HuH-7 (cell line): ENCODE measurements around the gene NHP2.
"Not testable (repeated sequence)": the region's sequence is repeated elsewhere in the genome, so short reads cannot be mapped to it uniquely, and the experiment has no call there.

Source experiments
- DNase-seq: peaks from one replicate; pipeline ENCODE4 v3.0.0; 2011; ENCODE audit warnings: low spot score

The NHP2 gene

DNA sequence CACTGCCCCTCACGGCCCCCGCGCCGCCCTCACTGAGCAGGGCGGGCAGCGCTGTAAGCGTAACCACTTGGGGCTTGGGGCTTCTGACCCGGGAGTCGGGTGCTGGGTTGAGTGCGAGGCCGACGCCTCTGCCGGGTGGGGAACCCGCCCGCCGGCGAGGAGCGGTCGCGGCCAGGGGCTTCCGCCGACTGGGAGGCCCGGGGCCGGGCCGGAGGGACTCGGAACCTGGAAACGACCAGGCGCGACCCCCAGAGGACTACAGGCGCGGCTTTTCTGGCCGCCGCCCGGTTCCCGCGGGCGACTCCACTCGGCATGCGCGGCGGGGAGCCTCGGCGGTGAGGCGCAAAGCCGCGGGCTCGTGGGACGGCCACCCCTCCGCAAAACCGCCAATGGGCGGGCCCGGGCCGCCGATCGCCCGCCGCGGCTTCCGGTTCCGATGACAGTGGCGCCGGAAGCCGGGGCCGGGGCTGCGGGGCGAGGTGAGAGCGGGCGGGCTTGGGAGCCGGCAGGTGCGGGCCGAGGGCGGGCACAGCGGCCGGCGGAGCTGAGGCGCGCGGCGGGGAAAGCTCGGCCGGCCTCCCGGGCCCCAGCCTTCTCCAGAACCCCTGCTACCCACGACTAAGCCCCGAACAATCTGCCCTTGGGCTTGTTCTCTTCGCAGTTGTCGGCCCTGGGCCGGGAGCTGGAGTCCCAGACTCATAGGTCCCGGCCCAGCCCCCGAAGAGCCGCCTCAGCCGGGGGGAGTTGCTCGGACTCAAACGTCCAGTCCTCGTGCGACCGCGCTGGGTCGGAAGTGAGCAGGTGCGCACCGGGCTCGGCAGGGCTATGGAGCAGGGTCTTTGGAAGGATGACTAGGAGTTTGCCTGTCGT is 22.9 kb downstream of the NHP2 start, which contains the start of gene RMND5B:
Gene RMND5B, plus strand, starts transcription at position 439 of the 870 bp plus-strand sequence. CDS start 7,106 bp downstream, outside the sequence.
- DNase-seq: peak; percentile 90

DNA sequence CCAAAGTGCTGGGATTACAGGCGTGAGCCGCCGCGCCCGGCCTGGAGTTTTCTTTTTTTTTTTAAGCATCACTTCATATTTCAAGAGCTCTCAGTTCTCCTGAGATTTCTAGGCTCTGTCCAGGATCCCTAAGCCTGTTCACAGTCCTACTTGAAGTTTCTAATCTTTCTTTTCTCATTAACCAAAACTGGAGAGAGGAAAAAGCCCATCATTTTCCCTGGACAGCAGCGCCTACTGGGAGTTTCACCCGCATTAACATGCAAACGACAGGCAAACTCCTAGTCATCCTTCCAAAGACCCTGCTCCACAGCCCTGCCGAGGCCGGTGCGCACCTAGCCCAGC is 23.5 kb downstream of the NHP2 start:
- not testable (repeated sequence) for DNase-seq

DNA sequence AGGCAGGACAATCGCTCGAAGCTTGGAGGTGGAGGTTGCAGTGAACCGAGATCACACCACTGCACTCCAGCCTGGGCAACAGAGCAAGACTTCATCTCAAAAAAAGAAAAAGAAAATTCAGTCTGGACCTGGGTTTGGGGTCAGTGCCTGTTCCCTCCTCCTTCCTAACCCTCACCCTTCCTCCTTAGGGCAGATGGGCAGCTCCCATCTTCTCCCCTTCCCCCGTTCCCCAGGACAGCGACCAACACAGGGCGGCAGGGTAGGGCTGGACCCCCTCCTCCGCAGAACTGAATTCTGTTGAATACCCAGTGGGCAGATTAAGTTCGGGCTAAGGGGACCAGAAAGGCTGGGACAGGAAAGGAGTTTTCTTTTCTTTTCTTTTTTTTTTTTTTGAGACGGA is 24.4 kb downstream of the NHP2 start:
- DNase-seq: no peak

DNA sequence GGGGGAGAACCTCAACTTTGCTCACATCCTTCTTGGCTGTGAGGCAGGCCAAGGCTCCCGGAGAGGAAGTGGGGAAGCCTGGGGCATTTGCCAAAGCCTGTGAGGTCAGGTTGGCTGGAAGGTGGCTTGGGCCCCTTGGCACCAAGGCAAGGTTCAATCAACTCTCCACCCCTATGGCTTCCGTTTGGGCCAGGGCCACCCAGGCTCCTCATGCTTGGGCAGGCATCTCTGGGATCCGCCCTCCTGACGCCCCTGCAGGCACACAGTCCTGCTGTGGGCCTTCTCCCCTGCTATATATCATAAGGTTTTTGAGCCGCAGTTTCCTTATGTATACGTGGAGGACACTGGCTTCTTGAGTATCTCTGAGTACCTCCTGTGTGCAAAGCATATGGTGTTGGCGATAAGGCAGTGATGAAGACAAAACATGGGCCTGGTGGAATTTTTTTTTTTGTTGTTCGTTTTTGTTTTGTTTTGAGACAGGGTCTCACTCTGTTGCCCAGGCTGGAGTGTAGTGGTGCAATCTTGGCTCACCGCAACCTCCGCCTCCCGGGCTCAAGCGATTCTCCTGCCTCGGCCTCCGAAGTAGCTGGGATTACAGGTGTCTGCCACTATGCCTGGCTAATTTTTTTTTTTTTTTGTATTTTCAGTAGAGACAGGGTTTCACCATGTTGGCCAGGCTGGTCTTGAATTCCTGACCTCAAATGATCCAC is 26.2 kb downstream of the NHP2 start:
- not testable (repeated sequence) for DNase-seq

DNA sequence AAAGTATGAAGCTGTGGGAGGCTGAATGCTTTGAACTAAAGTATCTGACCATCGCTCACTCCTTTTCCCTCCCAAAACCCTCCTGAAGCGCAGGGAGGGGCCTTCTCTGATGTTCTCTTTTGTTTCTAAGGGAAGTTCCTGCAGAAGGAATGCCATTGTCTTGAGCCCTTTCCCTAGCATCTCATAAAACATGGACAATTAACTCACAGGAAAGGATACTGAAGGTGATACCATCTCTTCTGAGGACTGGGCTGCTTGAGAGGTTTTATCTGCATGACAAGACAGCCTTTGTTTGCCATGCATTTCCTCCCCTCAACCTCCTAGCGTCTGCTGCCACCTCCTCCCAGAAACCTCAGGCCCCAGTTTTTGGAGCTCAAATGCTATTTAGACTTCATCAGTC is 27.1 kb downstream of the NHP2 start:
- DNase-seq: no peak

DNA sequence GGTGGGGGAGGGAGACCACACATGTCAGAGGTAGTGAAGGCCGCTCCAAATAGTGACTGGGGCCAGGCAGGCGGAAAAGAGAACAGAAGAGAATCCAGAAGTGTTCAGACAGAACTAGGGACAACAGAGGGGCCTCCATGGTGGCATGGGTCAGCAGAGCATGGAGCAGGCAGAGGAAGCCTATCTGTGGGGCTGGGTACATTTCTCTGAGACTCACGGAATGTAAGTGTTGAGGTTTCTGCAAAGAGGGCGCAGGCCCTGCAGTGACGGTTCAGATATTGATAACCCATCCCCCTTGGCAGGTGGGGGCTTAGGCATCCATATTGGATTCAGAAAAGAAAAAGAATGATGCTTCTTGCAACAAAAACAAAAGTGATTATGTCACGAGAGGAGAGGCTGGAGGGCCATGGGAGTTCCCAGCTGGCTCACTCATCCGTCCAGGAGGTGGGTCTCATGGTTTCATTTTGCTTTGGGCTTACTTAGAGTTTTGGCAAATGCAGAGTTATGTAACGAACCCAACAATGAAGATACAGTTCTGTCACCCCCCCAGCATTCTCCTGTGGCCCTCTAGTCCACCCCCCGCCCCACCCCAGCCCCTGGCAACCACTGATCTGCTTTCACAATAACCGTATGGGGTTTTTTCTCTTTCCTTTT is 28.3 kb downstream of the NHP2 start:
- no peak for DNase-seq

DNA sequence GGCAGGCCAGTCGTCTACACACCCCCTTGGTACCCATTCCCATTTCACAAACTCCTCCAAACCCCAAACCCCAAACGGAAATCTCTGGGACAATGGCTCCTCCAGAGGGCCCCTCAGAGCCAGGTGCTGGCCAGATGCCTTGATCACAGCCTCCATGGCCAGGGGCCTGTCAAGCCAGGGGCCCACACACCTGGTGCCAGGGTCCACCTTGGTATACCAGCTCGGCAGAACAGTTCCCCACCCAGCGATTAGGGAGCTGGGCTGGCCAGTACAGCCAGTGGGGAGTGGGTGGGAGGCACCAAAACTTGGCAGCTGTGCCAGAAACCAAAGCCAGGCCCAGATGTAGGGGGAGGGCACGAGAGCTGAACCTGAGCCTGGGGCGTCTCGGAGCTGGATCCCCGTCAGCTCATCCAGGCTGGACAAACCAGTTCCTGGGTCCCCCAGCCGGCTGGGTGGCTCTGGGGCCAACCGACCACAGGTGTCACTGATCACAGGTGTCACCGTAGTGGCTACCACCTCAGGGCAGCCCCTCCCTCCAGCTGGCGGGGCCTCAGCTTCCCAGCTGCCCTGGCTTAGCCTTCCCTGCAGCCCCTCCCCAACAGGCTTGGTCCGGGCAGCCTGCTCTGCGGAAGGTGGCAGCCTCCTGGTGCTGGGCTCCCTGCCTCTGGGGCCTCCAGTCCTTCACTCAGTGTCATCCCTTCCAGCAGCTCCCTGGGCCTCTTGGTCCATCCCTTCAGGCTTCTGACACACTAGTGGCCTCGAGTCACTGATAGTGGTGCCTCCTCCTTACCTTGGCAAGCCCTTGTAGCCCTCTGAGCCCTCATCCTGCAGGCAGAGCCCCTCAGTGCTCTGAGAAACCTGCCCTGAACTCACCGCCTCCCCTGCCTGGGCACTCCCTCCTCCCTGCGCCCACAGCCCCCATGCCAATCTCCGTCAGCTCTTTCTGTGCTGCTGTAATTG is 29.4 kb downstream of the NHP2 start:
- DNase-seq: no peak

DNA sequence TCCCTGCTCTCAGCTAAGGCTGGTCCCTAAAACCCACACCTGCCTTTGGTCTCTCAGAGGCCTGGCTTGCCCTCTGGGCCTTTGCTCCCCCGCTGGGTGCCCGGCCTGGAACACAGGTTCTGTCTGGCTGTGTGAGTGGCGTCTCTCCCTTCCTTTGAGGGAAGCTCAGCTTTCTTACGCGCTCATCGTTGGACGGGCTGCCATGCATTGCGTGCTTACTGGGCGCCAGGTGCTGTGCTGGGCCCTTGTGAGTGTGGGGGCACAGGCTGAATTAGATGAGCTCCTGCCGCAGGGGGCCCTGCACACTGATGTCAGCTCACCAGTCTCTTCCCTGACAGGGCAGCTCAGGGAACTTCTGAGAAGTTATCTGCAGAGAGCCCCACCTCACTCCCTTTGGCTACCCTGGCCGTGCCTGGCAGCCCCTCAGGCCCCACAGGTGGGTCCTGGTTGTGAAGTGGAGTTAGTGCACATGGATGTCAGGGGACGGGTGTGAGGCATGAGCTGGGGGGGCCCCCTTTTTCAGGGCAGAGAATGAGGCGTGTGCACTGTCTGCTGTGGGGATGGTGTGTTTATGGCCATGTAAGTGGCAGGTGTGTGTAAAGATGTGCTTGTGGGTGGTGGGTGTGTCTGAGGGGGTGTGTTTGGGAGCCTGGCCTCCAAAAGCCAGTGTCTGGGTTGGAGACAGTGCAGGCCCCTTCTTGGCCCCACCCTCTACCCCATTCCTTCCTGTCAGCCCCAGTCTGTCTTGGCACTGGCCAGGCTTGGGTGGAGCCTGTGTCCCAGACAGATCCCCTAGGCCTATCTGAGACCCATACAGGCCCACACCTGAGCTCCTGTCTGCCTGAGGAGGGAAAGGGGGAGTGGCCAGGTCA is 30.4 kb downstream of the NHP2 start:
- DNase-seq: no peak

DNA sequence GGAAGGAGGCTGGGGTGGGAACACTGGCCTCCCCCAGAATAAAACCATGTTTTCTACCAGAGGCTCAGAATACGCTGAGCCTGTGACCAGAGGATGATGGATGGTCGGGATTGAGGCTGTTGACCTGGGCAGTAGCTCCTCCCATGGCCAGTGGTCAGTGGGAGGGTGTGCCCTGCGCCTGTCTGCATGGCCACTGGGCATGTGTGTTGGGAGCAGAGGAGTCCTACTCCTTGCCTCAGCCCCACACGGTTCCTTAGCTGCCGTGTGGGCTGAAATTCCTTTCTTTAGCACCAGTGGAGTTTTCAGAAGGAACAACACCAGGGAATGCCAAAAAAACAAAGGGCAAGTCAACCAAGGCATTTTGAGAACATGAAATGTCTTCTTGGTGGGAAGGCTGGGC is 31.3 kb downstream of the NHP2 start:
- DNase-seq: no peak

DNA sequence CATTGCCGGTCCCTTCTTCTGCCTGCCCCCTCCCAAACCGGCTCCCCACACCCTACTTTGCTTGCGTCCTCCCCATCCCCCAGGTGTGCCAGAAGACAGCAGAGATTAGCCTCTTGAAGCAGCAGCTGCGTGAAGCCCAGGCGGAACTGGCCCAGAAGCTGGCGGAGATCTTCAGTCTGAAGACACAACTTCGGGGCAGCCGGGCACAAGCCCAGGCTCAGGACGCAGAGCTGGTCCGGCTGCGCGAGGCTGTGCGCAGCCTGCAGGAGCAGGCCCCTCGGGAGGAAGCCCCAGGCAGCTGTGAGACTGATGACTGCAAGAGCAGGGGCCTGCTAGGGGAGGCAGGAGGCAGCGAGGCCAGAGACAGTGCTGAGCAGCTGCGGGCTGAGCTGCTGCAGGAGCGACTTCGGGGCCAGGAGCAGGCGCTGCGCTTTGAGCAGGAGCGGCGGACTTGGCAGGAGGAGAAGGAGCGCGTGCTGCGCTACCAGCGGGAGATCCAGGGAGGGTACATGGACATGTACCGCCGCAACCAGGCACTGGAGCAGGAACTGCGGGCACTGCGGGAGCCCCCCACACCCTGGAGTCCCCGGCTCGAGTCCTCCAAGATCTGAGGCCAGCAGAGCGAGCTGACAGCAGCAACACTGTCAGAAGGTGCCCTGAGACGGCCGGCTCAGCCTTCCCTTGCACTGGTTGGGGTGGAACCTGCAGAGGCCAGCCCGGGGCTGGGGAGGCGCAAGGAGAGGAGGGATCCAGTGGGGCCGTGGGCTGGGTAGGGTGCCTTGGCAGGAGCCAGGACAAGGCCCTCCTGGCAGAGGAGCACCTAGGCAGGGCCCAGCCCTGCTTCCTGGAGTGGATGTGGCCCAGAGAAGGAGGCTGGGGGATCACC is 32.1 kb downstream of the NHP2 start:
- DNase-seq: no peak

DNA sequence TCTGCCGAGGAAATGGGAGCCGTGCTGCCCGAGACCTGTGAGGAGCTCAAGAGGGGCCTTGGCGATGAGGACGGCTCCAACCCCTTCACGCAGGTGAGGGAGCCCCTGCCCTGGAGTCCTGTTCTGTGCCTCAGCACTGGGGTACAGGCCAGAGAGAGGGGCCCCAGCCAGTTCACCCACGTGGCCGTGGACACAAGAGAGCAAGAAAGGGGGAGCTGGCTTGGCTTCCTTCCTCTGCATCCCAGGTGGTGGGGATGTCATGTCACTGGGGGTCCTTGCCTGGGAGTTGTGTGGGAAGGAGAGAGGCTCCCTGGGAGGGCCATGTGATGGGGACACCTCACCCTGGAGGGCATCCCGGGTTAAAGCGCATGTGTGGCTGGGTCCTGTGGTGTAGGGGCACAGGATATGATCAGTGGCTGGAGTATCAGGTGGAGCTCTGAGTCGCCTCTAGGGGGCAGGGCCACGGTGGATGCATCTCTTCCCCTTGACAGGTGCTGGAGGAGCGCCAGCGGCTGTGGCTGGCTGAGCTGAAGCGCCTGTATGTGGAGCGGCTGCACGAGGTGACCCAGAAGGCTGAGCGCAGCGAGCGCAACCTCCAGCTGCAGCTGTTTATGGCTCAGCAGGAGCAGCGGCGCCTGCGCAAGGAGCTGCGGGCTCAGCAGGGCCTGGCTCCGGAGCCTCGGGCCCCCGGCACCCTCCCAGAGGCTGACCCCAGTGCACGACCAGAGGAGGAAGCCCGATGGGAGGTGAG is 32.9 kb downstream of the NHP2 start:
- DNase-seq: peak; percentile 97

DNA sequence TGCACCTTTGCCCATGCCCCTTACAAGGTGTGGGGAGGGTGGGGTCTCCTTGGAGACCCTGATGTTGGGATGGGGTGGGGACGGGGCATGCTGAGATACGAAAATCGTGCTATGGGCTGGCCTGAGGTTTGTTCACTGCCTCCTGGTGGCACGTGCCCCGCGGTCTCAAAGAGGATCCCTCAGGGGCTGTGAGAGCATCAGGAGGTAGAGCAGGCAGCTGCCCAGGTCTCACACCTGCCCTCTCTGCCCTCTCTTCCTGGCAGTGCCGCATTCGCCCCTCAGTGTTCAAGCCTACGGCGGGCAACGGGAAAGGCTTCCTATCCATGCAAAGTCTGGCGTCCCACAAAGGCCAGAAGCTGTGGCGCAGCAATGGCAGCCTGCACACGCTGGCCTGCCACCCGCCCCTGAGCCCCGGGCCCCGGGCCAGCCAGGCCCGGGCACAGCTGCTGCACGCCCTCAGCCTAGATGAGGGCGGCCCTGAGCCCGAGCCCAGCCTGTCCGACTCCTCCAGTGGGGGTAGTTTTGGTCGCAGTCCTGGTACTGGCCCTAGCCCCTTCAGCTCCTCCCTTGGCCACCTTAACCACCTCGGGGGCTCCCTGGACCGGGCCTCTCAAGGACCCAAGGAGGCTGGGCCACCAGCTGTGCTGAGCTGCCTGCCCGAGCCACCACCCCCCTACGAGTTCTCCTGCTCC is 33.6 kb downstream of the NHP2 start:
- no peak for DNase-seq

DNA sequence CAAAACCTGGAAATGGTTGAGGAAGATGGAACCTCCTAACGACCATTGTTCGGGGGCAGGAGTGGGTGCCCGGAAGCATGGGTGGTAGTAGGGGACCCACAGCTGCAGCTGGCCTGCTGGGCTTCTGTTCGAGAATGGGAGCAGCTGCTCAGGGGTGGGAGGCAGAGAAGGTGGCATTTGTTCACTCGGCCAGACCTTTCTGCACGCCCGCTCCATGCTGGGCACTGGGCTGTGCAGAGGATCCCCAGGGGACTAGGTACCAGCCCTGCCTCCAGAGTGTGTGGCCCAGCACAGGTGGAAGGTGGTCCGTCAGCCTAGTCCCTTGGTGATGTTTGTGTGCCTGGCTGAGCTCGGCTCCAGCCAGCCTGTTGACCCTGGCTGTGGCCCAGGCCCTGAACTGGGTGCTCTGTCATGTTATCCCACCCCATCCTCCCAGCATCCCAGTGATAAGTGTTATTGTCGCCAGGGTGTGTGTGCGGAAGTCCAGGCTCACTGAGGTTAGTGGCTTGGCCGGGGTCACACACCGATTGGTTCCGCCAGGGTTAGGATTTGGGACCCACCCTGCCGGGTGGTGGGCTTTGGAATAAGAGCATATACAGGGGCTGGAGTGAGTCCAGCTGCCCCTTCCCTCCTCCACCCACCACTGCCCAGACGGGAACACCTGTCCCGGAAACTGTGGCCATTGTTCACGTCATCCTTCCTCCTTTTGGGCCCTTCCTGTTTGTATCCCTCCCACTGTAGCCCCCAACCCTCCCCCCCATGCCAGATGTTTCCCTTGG is 35.6 kb downstream of the NHP2 start:
- no peak for DNase-seq

DNA sequence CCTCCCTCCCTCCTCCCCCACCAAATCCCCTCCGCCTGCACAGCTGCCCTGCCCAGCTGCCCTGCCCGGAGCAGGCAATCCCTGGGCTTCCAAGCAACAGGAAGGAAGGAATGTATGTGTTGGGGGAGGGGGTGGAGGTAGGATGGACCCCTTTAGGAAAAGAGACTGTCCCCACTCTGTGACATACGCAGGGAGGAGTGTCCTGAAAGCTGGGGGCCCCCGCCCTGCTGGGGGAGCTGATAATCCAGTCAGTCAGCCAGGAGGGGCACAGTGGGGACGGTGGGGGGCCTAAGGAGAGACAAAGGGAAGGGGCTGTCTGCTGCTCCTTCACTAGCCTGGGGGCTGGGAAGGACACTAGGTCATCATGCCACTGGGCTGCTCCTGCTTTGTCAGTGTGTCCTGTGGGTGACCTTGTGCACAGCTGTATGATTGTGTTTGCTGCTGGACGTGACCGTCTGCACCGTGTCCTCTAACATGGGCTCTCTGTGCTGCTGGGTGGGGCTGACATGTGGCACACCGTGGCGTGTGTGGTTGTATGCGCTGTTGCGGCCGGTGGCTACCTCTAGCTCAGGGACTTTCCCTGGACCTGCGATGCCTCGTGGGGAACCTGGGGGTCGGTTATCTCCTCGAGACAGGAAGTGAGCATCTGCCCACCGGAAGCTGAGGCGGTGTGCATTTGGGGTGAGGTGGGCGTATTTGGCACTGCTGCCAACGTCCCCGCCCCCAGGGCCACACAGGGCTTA is 37.4 kb downstream of the NHP2 start:
- no peak for DNase-seq

DNA sequence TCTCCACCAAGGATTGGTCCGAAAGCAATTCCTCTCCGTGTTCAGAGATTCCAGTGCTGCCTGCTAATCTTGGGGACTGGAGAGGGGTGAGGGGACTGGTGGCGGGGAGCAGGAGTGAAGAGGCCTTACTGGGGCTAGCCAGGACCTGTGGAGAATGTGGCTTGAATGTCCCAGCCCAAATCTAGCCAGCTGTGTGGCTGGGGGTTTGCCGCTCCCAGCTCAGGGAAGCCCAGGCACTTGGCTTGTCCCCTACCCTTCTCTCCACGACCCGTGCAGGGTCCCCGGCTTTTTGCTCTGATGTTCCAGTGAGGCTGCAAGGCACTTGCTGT is 37.9 kb downstream of the NHP2 start:
- no peak for DNase-seq

DNA sequence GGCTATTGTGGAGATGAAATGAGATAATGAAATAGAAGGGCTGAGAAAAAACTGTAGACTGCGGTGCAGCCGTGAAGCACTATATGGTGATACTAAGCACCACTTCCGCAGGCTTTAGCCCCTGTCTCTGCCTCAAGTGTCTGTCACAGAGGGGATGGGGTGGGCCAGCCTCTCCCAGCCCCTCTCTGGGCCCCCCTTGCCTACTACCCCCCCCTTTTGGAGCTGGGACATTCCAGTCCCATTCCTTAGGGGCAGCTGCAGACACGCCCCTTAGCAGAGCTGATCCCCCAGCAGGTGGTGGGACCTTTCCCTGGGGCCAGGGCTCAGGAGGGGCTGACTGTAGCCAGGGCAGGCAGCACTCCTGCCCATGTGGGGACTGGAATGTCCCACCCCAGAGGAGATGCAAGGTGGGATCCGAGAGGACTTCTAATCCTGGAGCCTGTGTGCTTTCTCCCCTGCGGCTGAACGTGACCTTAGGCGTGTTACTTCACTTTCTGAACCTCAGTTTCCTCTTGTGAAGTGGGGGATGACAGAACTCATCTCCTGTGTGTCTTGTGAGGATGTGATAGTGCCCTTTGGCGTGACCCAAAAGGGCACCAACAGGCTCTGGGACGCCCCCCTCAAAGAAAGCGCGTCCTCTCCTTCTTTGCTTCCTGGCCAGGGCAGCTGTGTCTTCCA is 38.4 kb downstream of the NHP2 start:
- DNase-seq: no peak
